HepG2 (cell line): ENCODE data around the gene PRPSAP2. TPM values are rescaled to one million over a fixed set of nuclear protein-coding genes. Genes with fewer than 3 reads are reported as not detected.
A peak's percentile ranks its signal among the peaks of the same experiment; 100 is the strongest.

Experiments
- ATAC-seq: fragments of 200-7000 bp; cut with Tn5 transposase; 3 replicates; pipeline ENCODE4 v1.9.1; 2020; ENCODE audit warnings: mild to moderate bottlenecking, moderate library complexity
- BruUV-seq: library from RNA; stranded (reverse); fragments of 400-500 nt; replicated peaks from 2 replicates; lab custom pipeline; 2021; lab: Mats Ljungman, UMichigan
- CTCF ChIA-PET: fragments of 300-600 bp; formaldehyde crosslinking; extraction: SDS; loops from one replicate; lab custom pipeline; 2021; ENCODE audit warnings: low total read pairs, inconsistent platforms, low intra/inter-chr PET ratio; lab: Yijun Ruan, JAX
- POLR2A ChIA-PET: fragments of 350-600 bp; sonication (Branson Sonifier 250); formaldehyde crosslinking; loops from one replicate; lab custom pipeline; 2020; ENCODE audit warnings: antibody characterized with exemption, inconsistent platforms; lab: Yijun Ruan, JAX
- DNase-seq: peaks from one replicate; pipeline ENCODE4 v3.0.0-alpha.2; 2015; ENCODE audit warnings: low spot score
- FAIRE-seq: peaks from 3 replicates; lab custom pipeline; 2011; peaks lifted over from hg19 to GRCh38; lab: Jason Lieb, UNC
- H2AFZ ChIP-seq: one replicate; pipeline ENCODE4 v1.6.1; 2011; ENCODE audit warnings: low read length, inconsistent platforms
- H3K27ac ChIP-seq: fragments of 300-600 bp; 3 replicates; pipeline ENCODE4 v1.8.0; 2011; ENCODE audit warnings: mixed run types, mild to moderate bottlenecking, mixed read lengths, low read length, inconsistent platforms; ENCODE audit not compliant: insufficient read depth; ENCODE audit errors: extremely low read length
- H3K27me3 ChIP-seq, 2 experiments: fragments of 200-600 bp in 1 of 2; 2 replicates in 1 of 2; 3 replicates in 1 of 2; pipeline versions ENCODE4 v1.6.0 to v1.8.0; 2011; ENCODE audit warnings: low read length in 2 of 2, mild to moderate bottlenecking in 2 of 2, moderate library complexity in 2 of 2, inconsistent platforms in 1 of 2; ENCODE audit not compliant: insufficient read depth in 2 of 2, control insufficient read depth in 1 of 2
- H3K36me3 ChIP-seq, 2 experiments: fragments of 200-600 bp in 1 of 2; replicated peaks in 1 of 2; 2 replicates in 1 of 2; 3 replicates in 1 of 2; pipeline versions ENCODE4 v1.5.1 to v1.8.0; 2011; ENCODE audit warnings: low read length in 2 of 2, inconsistent platforms in 1 of 2; ENCODE audit not compliant: insufficient read depth in 2 of 2, control insufficient read depth in 1 of 2
- H3K4me1 ChIP-seq: 2 replicates; pipeline ENCODE4 v1.5.1; 2012; ENCODE audit warnings: low read length, inconsistent platforms; ENCODE audit not compliant: insufficient read depth
- H3K4me2 ChIP-seq: 2 replicates; pipeline ENCODE4 v1.6.0; 2011; ENCODE audit warnings: low read depth, low read length, inconsistent platforms
- H3K4me3 ChIP-seq, 3 experiments: fragments of 200-600 bp in 1 of 3; sonication (generic), shearing (Covaris generic) in 1 of 3; replicated peaks in 1 of 3; 2 replicates each; pipeline ENCODE4 v1.5.1; 2011 to 2016; ENCODE audit warnings: low read length in 3 of 3, inconsistent platforms in 2 of 3, low read depth in 2 of 3, mild to moderate bottlenecking in 2 of 3, control low read depth in 1 of 3, mixed read lengths in 1 of 3; ENCODE audit not compliant: insufficient read depth in 1 of 3
- H3K79me2 ChIP-seq: one replicate; pipeline ENCODE4 v1.6.1; 2011; ENCODE audit warnings: low read length, inconsistent platforms; ENCODE audit not compliant: insufficient read depth
- H3K9ac ChIP-seq: 2 replicates; pipeline ENCODE4 v1.6.0; 2011; ENCODE audit warnings: mild to moderate bottlenecking, low read depth, low read length, inconsistent platforms; ENCODE audit not compliant: insufficient read depth
- H3K9me3 ChIP-seq: 2 replicates; pipeline ENCODE4 v1.5.1; 2012; ENCODE audit warnings: mild to moderate bottlenecking, low read length
- H4K20me1 ChIP-seq: 2 replicates; pipeline ENCODE4 v1.6.0; 2011; ENCODE audit warnings: inconsistent platforms, mild to moderate bottlenecking, low read length, moderate library complexity; ENCODE audit not compliant: insufficient read depth
- ATAD3A ChIP-seq: sonication (generic); formaldehyde crosslinking; IDR thresholded peaks from 2 replicates; pipeline ENCODE4 v1.4.0; 2020; ENCODE audit warnings: missing genetic modification reagents
- BRCA1 ChIP-seq: sonication (generic); formaldehyde crosslinking; IDR thresholded peaks from 2 replicates; pipeline ENCODE4 v1.4.0; 2020; ENCODE audit warnings: missing genetic modification reagents
- HNF4A ChIP-seq: sonication (generic); formaldehyde crosslinking; IDR thresholded peaks from 2 replicates; pipeline ENCODE4 v1.4.0; 2020; ENCODE audit warnings: missing genetic modification reagents
- MEF2D ChIP-seq: sonication (generic); formaldehyde crosslinking; IDR thresholded peaks from 2 replicates; pipeline ENCODE4 v1.5.1; 2020; ENCODE audit warnings: mild to moderate bottlenecking, missing genetic modification reagents
- REL ChIP-seq: sonication (generic); formaldehyde crosslinking; conservative IDR thresholded peaks from 2 replicates; pipeline ENCODE4 v1.8.0; 2022; ENCODE audit warnings: mild to moderate bottlenecking, missing genetic modification reagents, moderate library complexity
- SAP130 ChIP-seq: IDR thresholded peaks from 2 replicates; pipeline ENCODE4 v1.6.1; 2016; ENCODE audit warnings: low read depth
- SIN3B ChIP-seq: fragments of 150-350 bp; IDR thresholded peaks from 2 replicates; pipeline ENCODE4 v1.6.1; 2014; ENCODE audit warnings: low read length
- SMC3 ChIP-seq: IDR thresholded peaks from 2 replicates; pipeline ENCODE4 v1.6.1; 2011; ENCODE audit warnings: low read length, improper control_type of control experiment
- ZMAT5 ChIP-seq: sonication (generic); formaldehyde crosslinking; IDR thresholded peaks from 2 replicates; pipeline ENCODE4 v1.5.0; 2020; ENCODE audit warnings: mild to moderate bottlenecking, low read depth, missing genetic modification reagents, borderline replicate concordance
- ZNF547 ChIP-seq: sonication (generic); formaldehyde crosslinking; IDR thresholded peaks from 2 replicates; pipeline ENCODE4 v1.5.1; 2020; ENCODE audit warnings: mild to moderate bottlenecking, missing genetic modification reagents
- ZNF784 ChIP-seq: sonication (generic); formaldehyde crosslinking; IDR thresholded peaks from 2 replicates; pipeline ENCODE4 v1.5.1; 2020; ENCODE audit warnings: missing genetic modification reagents, mild to moderate bottlenecking, borderline replicate concordance
- WGBS: methylation state at CpG from one replicate; pipeline ENCODE4 v1.1.6; 2017; ENCODE audit warnings: low lambda C conversion rate; 5-methylcytosine and 5-hydroxymethylcytosine counted together
- in situ Hi-C: cut with HindIII; loops from 2 replicates; pipeline ENCODE4 v1.10.0; 2017; ENCODE audit warnings: low pct_unique_long_range_greater_than_20kb; ENCODE audit not compliant: extremely low pct_ligation_motif_present
- intact Hi-C: fragments of 100-400 bp; cut with micrococcal nuclease; formaldehyde crosslinking; loops from one replicate; pipeline ENCODE4 v1.10.0; 2022; ENCODE audit not compliant: unreplicated experiment
- polyA plus RNA-seq, 8 experiments: library from polyadenylated mRNA; depleted of rRNA in 3 of 8; stranded (reverse) in 7 of 8; unstranded in 1 of 8; fragments of >200 nt; fragmentation: Illumina TruSeq in 4 of 8; extraction: Trizol in 4 of 8; gene quantifications; 2 replicates each; pipeline versions ENCODE4 v1.2.1 to v1.2.3, GENCODE V29; 2011 to 2016; ENCODE audit warnings: low read depth in 4 of 8, missing spikeins in 1 of 8, mixed read lengths in 1 of 8; ENCODE audit not compliant: insufficient read depth in 1 of 8
- total RNA-seq, 5 experiments: library from RNA; depleted of rRNA; stranded (reverse); fragments of >200 nt; fragmentation: Illumina TruSeq; extraction: Trizol; gene quantifications; 2 replicates each; pipeline ENCODE4 v1.2.3, GENCODE V29; 2016; ENCODE audit warnings: low read depth in 1 of 5

PRPSAP2 gene
- total and polyA plus RNA-seq, 2 of the 13 experiments (the other 11 are each of a cell fraction or from before 2014, with no cell fraction given) = 34.0 to 58.9 TPM

- Histone ChIP-seq H3K4me3 (no peak overlapping the region), H4K20me1 (no peaks in the 10 kb centered on the region), H3K4me2 (peak overlapping the region; percentile 40; the same call in 1 of the 2 replicates), H2AFZ (no peak overlapping the region), H3K4me1 (peaks cover 46% of the 10 kb centered on the region), H3K9me3 (no peaks in the 10 kb centered on the region), H3K9ac (no peak overlapping the region), H3K36me3 (no peaks in the 10 kb centered on the region), H3K27me3 (peaks cover 6 to 23% of the 10 kb centered on the region in 2 experiments; a peak in 2 of 5 replicates), H3K27ac (no peak overlapping the region), H3K79me2 (no peaks in the 10 kb centered on the region)
- intact Hi-C loops (loop anchor here (10.0 kb wide), 1 partner anchor 140 kb away; no protein-coding TSS in a partner anchor), in situ Hi-C loops (no loop called here)
- TF ChIP-seq SAP130 (CRISPR knock-in tag) = no peak
- TF ChIP-seq BRCA1 (CRISPR knock-in tag) = no peak
- no peak for TF ChIP-seq ZNF784 (CRISPR knock-in tag)
- no peak for TF ChIP-seq SIN3B
- TF ChIP-seq REL = no peak
- TF ChIP-seq ZMAT5 (CRISPR knock-in tag) = no peak
- TF ChIP-seq MEF2D = no peak
- no peak for TF ChIP-seq SMC3
- TF ChIP-seq ZNF547 (CRISPR knock-in tag) = no peak
- no peak for TF ChIP-seq ATAD3A (CRISPR knock-in tag)
- TF ChIP-seq HNF4A (CRISPR knock-in tag) = no peak
- ChIA-PET POLR2A (no interaction called here), CTCF (no interaction called here)
- BruUV-seq = no TSS peak
- WGBS = 0% methylated on average over 3 of the region's 3 CpGs
- DNase-seq = no peak
- FAIRE-seq = no peak
- no peak for ATAC-seq
Measured at GRCh38 chr17:18954321-18954720, 96.4 kb downstream of the PRPSAP2 start.
